Measurements from ENCODE around the gene KLHL41. TPM values are rescaled to one million over a fixed set of nuclear protein-coding genes. Genes with fewer than 3 reads are reported as not detected.

The KLHL41 gene
- total and polyA plus RNA-seq, 10 of the 15 experiments (the other 5 are each of a cell fraction or from before 2014, with no cell fraction given), result 0.03 to 0.38 (median 0.10) TPM; not detected in 3

DNA sequence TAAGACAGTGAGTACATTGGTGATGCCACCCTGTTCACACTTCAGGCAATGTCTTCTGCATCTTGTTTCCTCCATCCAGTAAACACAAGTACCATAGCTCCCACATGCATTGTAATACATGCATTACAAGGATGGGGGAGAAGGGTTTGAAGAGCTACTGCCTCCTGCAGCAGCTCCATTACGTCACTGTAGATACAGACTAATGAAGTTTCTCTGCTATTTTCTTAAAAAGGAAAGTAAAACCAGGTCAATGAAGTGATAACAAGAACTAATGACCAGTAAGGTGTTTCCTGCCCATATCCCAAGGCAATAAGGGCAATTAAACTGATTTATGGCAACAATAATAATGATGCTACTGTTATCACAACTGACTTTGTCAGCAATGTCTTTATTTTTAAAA, 48.4 kb upstream of the KLHL41 start:
- H3K9me3 ChIP-seq (replicated peaks; ENCODE audit: control insufficient read depth, insufficient read depth, low read length), result no peaks in the 10 kb centered on the region
- TF ChIP-seq ZNF217 (IDR thresholded peaks at IDR 0.05) (no peak), ATF7 (IDR thresholded peaks at IDR 0.05; ENCODE audit: low read depth) (peak; percentile 46; the same call in 1 of the 2 replicates)
- no peak overlapping the region for H3K4me2 ChIP-seq (ENCODE audit: control insufficient read depth, insufficient read depth)
- no peak overlapping the region for H3K4me3 ChIP-seq
- no peaks in the 10 kb centered on the region for H3K36me3 ChIP-seq (ENCODE audit: control insufficient read depth in 2 of 2, insufficient read depth in 2 of 2, low read length in 1 of 2)
- intact Hi-C loops (cut with micrococcal nuclease; ENCODE audit: unreplicated experiment), result no loop called here
- ChIA-PET POLR2A (no interaction called here), SMC1A (ENCODE audit: uncharacterized antibody, unreplicated experiment) (interaction anchor here (0.6 to 2.1 kb wide), 2 partner anchors 8 to 14 kb away, joined by 3 to 4 read pairs; no protein-coding TSS in a partner anchor), RAD21 (ENCODE audit: unreplicated experiment) (interaction anchor here (0.9 kb wide), 1 partner anchor 9 kb away, joined by 3 read pairs; no protein-coding TSS in a partner anchor), CTCF (interaction anchor here (0.8 to 1.4 kb wide), 3 partner anchors 8 to 364 kb away, joined by 3 to 7 read pairs (median 4); partner anchors contain the start of gene METTL5)
- no peaks in the 10 kb centered on the region for H3K27me3 ChIP-seq (replicated peaks in 1 of 2; ENCODE audit: control insufficient read depth in 2 of 2, insufficient read depth in 2 of 2, low read length in 1 of 2)
- H2AFZ ChIP-seq (ENCODE audit: control insufficient read depth, low read depth, low read length), result no peak overlapping the region
- in situ Hi-C loops (cut with MboI), result no loop called here
- H3K4me1 ChIP-seq (ENCODE audit: control insufficient read depth, insufficient read depth, low read length), result no peaks in the 10 kb centered on the region
- no peak for FAIRE-seq
- no peak for DNase-seq (ENCODE audit: low read depth, low spot score)
- no peak overlapping the region for H3K9ac ChIP-seq (ENCODE audit: control insufficient read depth, insufficient read depth, low read length)
- no TSS peak for BruUV-seq (replicated peaks)
- H4K20me1 ChIP-seq (ENCODE audit: control insufficient read depth, insufficient read depth), result no peaks in the 10 kb centered on the region
- peak; percentile 67 for ATAC-seq
- WGBS (ENCODE audit: insufficient coverage, insufficient replicate concordance, low lambda C conversion rate, missing lambda C conversion rate), result 56% methylated on average over 1 of the region's 1 CpG
- no peaks in the 10 kb centered on the region for H3K79me2 ChIP-seq (ENCODE audit: control insufficient read depth, insufficient read depth, low read length)
- no peak overlapping the region for H3K27ac ChIP-seq (ENCODE audit: control insufficient read depth, insufficient read depth)

DNA sequence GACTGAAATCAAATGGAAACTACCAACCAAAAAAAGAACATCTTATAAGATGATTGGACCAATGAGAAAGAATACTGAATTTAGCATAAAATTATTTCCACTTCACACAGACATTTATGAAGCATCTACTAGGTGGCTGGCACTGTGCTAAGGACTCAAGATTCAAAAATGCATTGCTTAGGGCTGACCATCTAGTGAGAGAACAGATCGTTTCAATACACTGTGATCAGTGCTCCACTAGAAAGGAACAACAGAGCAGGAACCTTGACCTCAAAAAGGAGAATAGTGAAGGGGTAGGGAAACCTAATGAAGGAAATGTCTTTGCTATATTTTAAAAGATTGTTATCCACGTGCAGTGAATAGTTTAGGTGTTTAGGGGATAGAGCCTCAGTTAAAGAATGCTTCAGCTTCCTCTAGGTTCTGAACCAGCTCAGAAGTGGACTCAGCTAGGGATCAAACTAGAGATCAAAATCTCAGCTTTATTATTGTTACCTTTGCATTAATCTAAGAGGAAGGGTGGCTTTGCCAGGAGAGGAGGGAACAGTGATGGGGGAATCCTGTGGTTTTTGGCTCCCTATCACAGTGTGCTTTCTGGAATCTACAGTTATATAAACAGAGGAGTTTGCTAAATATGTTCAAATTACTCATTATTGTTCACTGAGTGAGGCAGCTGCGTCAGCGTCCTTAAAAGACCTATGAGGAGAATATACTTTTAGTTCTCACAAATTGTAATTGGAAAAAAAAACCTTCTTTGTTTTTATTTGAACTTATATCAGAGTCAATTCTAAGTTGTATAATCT, 46.4 kb upstream of the KLHL41 start:
- no peak for FAIRE-seq
- intact Hi-C loops (cut with micrococcal nuclease; ENCODE audit: unreplicated experiment), result no loop called here

More for the DNA sequence above, 46.4 kb upstream of the KLHL41 start:
- no peak for TF ChIP-seq RCOR1 (conservative IDR thresholded peaks at IDR 0.05; ENCODE audit: low read depth, low read length)
- TF ChIP-seq, protein P1, sequence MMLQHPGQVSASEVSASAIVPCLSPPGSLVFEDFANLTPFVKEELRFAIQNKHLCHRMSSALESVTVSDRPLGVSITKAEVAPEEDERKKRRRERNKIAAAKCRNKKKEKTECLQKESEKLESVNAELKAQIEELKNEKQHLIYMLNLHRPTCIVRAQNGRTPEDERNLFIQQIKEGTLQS (IDR thresholded peaks at IDR 0.05; ENCODE audit: borderline replicate concordance, extremely low read depth, low read depth, low read length), result no peak
- no peak for TF ChIP-seq RUNX3 (IDR thresholded peaks at IDR 0.05; ENCODE audit: low read length)
- TF ChIP-seq, protein P2, sequence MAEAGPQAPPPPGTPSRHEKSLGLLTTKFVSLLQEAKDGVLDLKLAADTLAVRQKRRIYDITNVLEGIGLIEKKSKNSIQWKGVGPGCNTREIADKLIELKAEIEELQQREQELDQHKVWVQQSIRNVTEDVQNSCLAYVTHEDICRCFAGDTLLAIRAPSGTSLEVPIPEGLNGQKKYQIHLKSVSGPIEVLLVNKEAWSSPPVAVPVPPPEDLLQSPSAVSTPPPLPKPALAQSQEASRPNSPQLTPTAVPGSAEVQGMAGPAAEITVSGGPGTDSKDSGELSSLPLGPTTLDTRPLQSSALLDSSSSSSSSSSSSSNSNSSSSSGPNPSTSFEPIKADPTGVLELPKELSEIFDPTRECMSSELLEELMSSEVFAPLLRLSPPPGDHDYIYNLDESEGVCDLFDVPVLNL (IDR thresholded peaks at IDR 0.05; ENCODE audit: low read depth, low read length), result no peak
- TF ChIP-seq ZSCAN29 (IDR thresholded peaks at IDR 0.05), result no peak
- no peak for TF ChIP-seq FOS (IDR thresholded peaks at IDR 0.05; ENCODE audit: borderline replicate concordance, extremely low read depth, insufficient read length)
- no peak for TF ChIP-seq ATF7 (IDR thresholded peaks at IDR 0.05; ENCODE audit: low read depth)
- no peak for TF ChIP-seq FOXK2 (IDR thresholded peaks at IDR 0.05)
- no peak for TF ChIP-seq WRNIP1 (IDR thresholded peaks at IDR 0.05; ENCODE audit: borderline replicate concordance, low read depth, low read length)
- TF ChIP-seq NFYB (IDR thresholded peaks at IDR 0.05; ENCODE audit: insufficient read depth, low read depth, low read length), result no peak
- ChIA-PET SMC1A (ENCODE audit: uncharacterized antibody, unreplicated experiment) (interaction anchor here (1.1 to 2.1 kb wide), 3 partner anchors 12 to 100 kb away, joined by 3 to 4 read pairs (median 3); no protein-coding TSS in a partner anchor), CTCF (interaction anchor here (0.6 to 1.3 kb wide), 2 partner anchors 65 to 437 kb away, joined by 3 read pairs; no protein-coding TSS in a partner anchor), RAD21 (ENCODE audit: unreplicated experiment) (interaction anchor here (0.6 kb wide), 1 partner anchor 459 kb away, joined by 3 read pairs; no protein-coding TSS in a partner anchor), POLR2A (no interaction called here)
- H3K4me2 ChIP-seq (ENCODE audit: control insufficient read depth, insufficient read depth), result no peak overlapping the region
- whole genome bisulfite sequencing (ENCODE audit: insufficient coverage, insufficient replicate concordance, low lambda C conversion rate, missing lambda C conversion rate), result 50% methylated on average over 4 of the region's 4 CpGs
- H3K4me1 ChIP-seq (ENCODE audit: control insufficient read depth, insufficient read depth, low read length), result no peaks in the 10 kb centered on the region
- no peaks in the 10 kb centered on the region for H3K36me3 ChIP-seq (ENCODE audit: control insufficient read depth in 2 of 2, insufficient read depth in 2 of 2, low read length in 1 of 2)
- in situ Hi-C loops (cut with MboI), result no loop called here
- H2AFZ ChIP-seq (ENCODE audit: control insufficient read depth, low read depth, low read length), result no peak overlapping the region
- H3K9me3 ChIP-seq (replicated peaks; ENCODE audit: control insufficient read depth, insufficient read depth, low read length), result no peaks in the 10 kb centered on the region
- BruUV-seq (replicated peaks), result no TSS peak
- no peaks in the 10 kb centered on the region for H3K27me3 ChIP-seq (replicated peaks in 1 of 2; ENCODE audit: control insufficient read depth in 2 of 2, insufficient read depth in 2 of 2, low read length in 1 of 2)
- no peak overlapping the region for H3K9ac ChIP-seq (ENCODE audit: control insufficient read depth, insufficient read depth, low read length)
- H4K20me1 ChIP-seq (ENCODE audit: control insufficient read depth, insufficient read depth), result no peaks in the 10 kb centered on the region
- no peak overlapping the region for H3K27ac ChIP-seq (ENCODE audit: control insufficient read depth, insufficient read depth)
- H3K79me2 ChIP-seq (ENCODE audit: control insufficient read depth, insufficient read depth, low read length), result no peaks in the 10 kb centered on the region
- no peak for DNase-seq (ENCODE audit: low read depth, low spot score)
- ATAC-seq, result no peak
- no peak overlapping the region for H3K4me3 ChIP-seq

Data from GM12878 (cell line).